ENCODE measurements around the gene SLC44A5.
"Not testable (repeated sequence)": the region's sequence is repeated elsewhere in the genome, so short reads cannot be mapped to it uniquely, and the experiment has no call there.

Gene SLC44A5

GRCh38 chr1:75520862-75521475, 89.9 kb downstream of the SLC44A5 start:
- DNase-seq (ENCODE audit: low spot score) = no peak

GRCh38 chr1:75519651-75520427, 91.1 kb downstream of the SLC44A5 start:
- DNase-seq (ENCODE audit: low spot score) = no peak

GRCh38 chr1:75518686-75519085, 92.2 kb downstream of the SLC44A5 start:
- DNase-seq (ENCODE audit: low spot score) = no peak

GRCh38 chr1:75514270-75514669, 96.6 kb downstream of the SLC44A5 start:
- DNase-seq (ENCODE audit: low spot score) = no peak

GRCh38 chr1:75506976-75507375, 103.9 kb downstream of the SLC44A5 start:
- no peak for DNase-seq (ENCODE audit: low spot score)

GRCh38 chr1:75503221-75503974, 107.5 kb downstream of the SLC44A5 start:
- no peak for DNase-seq (ENCODE audit: low spot score)

- DNase-seq (ENCODE audit: low spot score) = no peak
Measured at GRCh38 chr1:75502776-75503175, 108.1 kb downstream of the SLC44A5 start.

GRCh38 chr1:75501577-75502295, 109.2 kb downstream of the SLC44A5 start:
- no peak for DNase-seq (ENCODE audit: low spot score)

- no peak for DNase-seq (ENCODE audit: low spot score)
Measured at GRCh38 chr1:75492011-75492410, 118.9 kb downstream of the SLC44A5 start.

- DNase-seq (ENCODE audit: low spot score) = no peak
Measured at GRCh38 chr1:75487399-75487798, 123.5 kb downstream of the SLC44A5 start.

- no peak for DNase-seq (ENCODE audit: low spot score)
Measured at GRCh38 chr1:75484789-75485188, 126.1 kb downstream of the SLC44A5 start.

GRCh38 chr1:75482951-75483350, 128.0 kb downstream of the SLC44A5 start:
- DNase-seq (ENCODE audit: low spot score) = no peak

GRCh38 chr1:75476486-75476885, 134.4 kb downstream of the SLC44A5 start:
- DNase-seq (ENCODE audit: low spot score) = not testable (repeated sequence)

GRCh38 chr1:75475696-75476095, 135.2 kb downstream of the SLC44A5 start:
- DNase-seq (ENCODE audit: low spot score) = no peak

GRCh38 chr1:75472971-75473603, 137.8 kb downstream of the SLC44A5 start:
- DNase-seq (ENCODE audit: low spot score) = no peak

GRCh38 chr1:75472089-75472970, 138.6 kb downstream of the SLC44A5 start:
- no peak for DNase-seq (ENCODE audit: low spot score)

GRCh38 chr1:75471252-75471651, 139.7 kb downstream of the SLC44A5 start:
- DNase-seq (ENCODE audit: low spot score) = no peak

- no peak for DNase-seq (ENCODE audit: low spot score)
Measured at GRCh38 chr1:75470448-75470847, 140.5 kb downstream of the SLC44A5 start.

- DNase-seq (ENCODE audit: low spot score) = no peak
Measured at GRCh38 chr1:75469586-75470173, 141.2 kb downstream of the SLC44A5 start.

- no peak for DNase-seq (ENCODE audit: low spot score)
Measured at GRCh38 chr1:75461808-75462325, 149.0 kb downstream of the SLC44A5 start.
